ENCODE data around the gene WDR47. TPM values are rescaled to one million over a fixed set of nuclear protein-coding genes. Genes with fewer than 3 reads are reported as not detected.

WDR47 gene
- total and polyA plus RNA-seq, 2 of the 8 experiments (the other 6 are each of a cell fraction or from before 2014, with no cell fraction given) = 1.9 to 6.7 TPM

GRCh38 chr1:109046671-109047070 is 4.8 kb upstream of the WDR47 start:
- WGBS, 2 experiments (ENCODE audit: extremely low coverage in 1 of 2, insufficient coverage in 1 of 2, insufficient read length in 1 of 2, insufficient replicate concordance in 2 of 2, low coverage in 1 of 2, low lambda C conversion rate in 2 of 2, missing lambda C conversion rate in 1 of 2) = 89% methylated on average over 4 of the region's 4 CpGs; no CpG with 5 or more reads in 1 of the 2 experiments
- FAIRE-seq = no peak
- TF ChIP-seq CTBP2 (IDR thresholded peaks at IDR 0.05; ENCODE audit: borderline replicate concordance, insufficient read depth, insufficient read length, low read length) = no peak
- TF ChIP-seq POLR2A (IDR thresholded peaks at IDR 0.05; ENCODE audit: control extremely low read depth in 1 of 2, low read depth in 2 of 2, low read length in 2 of 2) = no peak
- TF ChIP-seq GTF2F1 (IDR thresholded peaks at IDR 0.05; ENCODE audit: borderline replicate concordance, low read depth, low read length) = no peak

More at GRCh38 chr1:109046671-109047070, 4.8 kb upstream of the WDR47 start:
- Histone ChIP-seq H3K79me2 (ENCODE audit: control insufficient read depth in 1 of 2, insufficient read depth in 2 of 2, low read length in 2 of 2) (no peaks in the 10 kb centered on the region), H3K9ac (replicated peaks in 1 of 4; ENCODE audit: extremely low read depth in 1 of 4, low read depth in 3 of 4, low read length in 3 of 4) (no peak overlapping the region), H4K20me1 (replicated peaks in 1 of 2; ENCODE audit: control insufficient read depth in 1 of 2, insufficient read depth in 2 of 2, low read length in 2 of 2) (no peaks in the 10 kb centered on the region), H3K4me1 (replicated peaks in 1 of 4; ENCODE audit: control insufficient read depth in 3 of 4, insufficient read depth in 4 of 4, low read length in 3 of 4) (no peaks in the 10 kb centered on the region), H3K4ac (replicated peaks; ENCODE audit: insufficient read length, low read depth, low read length) (no peak overlapping the region), H3K27me3 (replicated peaks in 1 of 4; ENCODE audit: control insufficient read depth in 3 of 4, extremely low read depth in 1 of 4, insufficient read depth in 3 of 4, low read length in 3 of 4) (no peaks in the 10 kb centered on the region), H3K27ac (ENCODE audit: low read depth, low read length) (no peak overlapping the region), H3K4me3 (ENCODE audit: extremely low read depth in 1 of 4, insufficient read depth in 2 of 4, low read depth in 3 of 4, low read length in 4 of 4) (no peak overlapping the region), H2BK15ac (ENCODE audit: low read length) (no peak overlapping the region), H4K8ac (ENCODE audit: extremely low read depth, insufficient read depth, low read length) (no peak overlapping the region), H2BK120ac (replicated peaks; ENCODE audit: low read depth, low read length) (no peak overlapping the region), H3K4me2 (ENCODE audit: insufficient read depth in 1 of 2, low read depth in 2 of 2, low read length in 2 of 2) (no peak overlapping the region), H4K91ac (replicated peaks; ENCODE audit: insufficient read length, low read length) (no peak overlapping the region), H3K36me3 (ENCODE audit: control insufficient read depth in 2 of 4, insufficient read depth in 4 of 4, low read length in 3 of 4) (no peaks in the 10 kb centered on the region), H2BK20ac (ENCODE audit: low read length) (no peak overlapping the region), H3K9me3 (ENCODE audit: insufficient read depth in 2 of 2, low read depth in 1 of 2, low read length in 1 of 2) (no peaks in the 10 kb centered on the region), H3K23me2 (ENCODE audit: low read depth, low read length) (peaks cover 2% of the 10 kb centered on the region; the same call in 1 of the 2 replicates), H2AK5ac (ENCODE audit: low read depth, low read length) (no peak overlapping the region), H2BK5ac (ENCODE audit: low read depth, low read length) (no peak overlapping the region), H3K79me1 (ENCODE audit: low read depth, low read length) (no peaks in the 10 kb centered on the region; the same call in 1 of the 2 replicates), H3K18ac (ENCODE audit: extremely low read depth, low read length) (no peak overlapping the region), H3K56ac (replicated peaks; ENCODE audit: insufficient read length, low read depth, low read length) (no peak overlapping the region), H2AFZ (ENCODE audit: low read length) (peak overlapping the region; percentile 51), H3K14ac (ENCODE audit: insufficient read length) (no peak overlapping the region), H2BK12ac (ENCODE audit: low read depth, low read length) (no peak overlapping the region), H4K5ac (ENCODE audit: insufficient read length, low read depth, low read length) (no peak overlapping the region), H3K23ac (ENCODE audit: insufficient read length) (no peak overlapping the region)
- DNase-seq (ENCODE audit: low read depth in 1 of 2, low spot score in 2 of 2) = no peak
- ChIA-PET POLR2A (ENCODE audit: partially characterized antibody) (no interaction called here), CTCF (ENCODE audit: partially characterized antibody) (no interaction called here)
